Large intestine (tissue), 3 donors: ENCODE data around the gene SCG3. TPM values are rescaled to one million over a fixed set of nuclear protein-coding genes. Genes with fewer than 3 reads are reported as not detected.

Experiments used
- DNase-seq, 2 donors: peaks; one replicate each; pipeline versions ENCODE4 v3.0.0 to v3.0.0-alpha.2; 2013
- H3K27ac ChIP-seq: one replicate; pipeline ENCODE4 v1.5.1; 2013; ENCODE audit warnings: low read length
- H3K27me3 ChIP-seq: 2 replicates; pipeline ENCODE4 v1.6.1; 2013; ENCODE audit warnings: low read length; ENCODE audit not compliant: control insufficient read depth, insufficient read depth
- H3K36me3 ChIP-seq: 2 replicates; pipeline ENCODE4 v1.6.1; 2013; ENCODE audit warnings: low read length; ENCODE audit not compliant: control insufficient read depth, insufficient read depth
- H3K4me1 ChIP-seq: one replicate; pipeline ENCODE4 v1.6.1; 2013; ENCODE audit warnings: low read length; ENCODE audit not compliant: control insufficient read depth, insufficient read depth
- H3K4me3 ChIP-seq: one replicate; pipeline ENCODE4 v1.5.1; 2013; ENCODE audit warnings: low read length
- H3K9me3 ChIP-seq: one replicate; pipeline ENCODE4 v1.6.1; 2013; ENCODE audit warnings: mild to moderate bottlenecking, low read depth, low read length, moderate library complexity; ENCODE audit not compliant: control insufficient read depth
- WGBS: methylation state at CpG from one replicate; pipeline ENCODE4 v1.1.5; 2013; ENCODE audit warnings: low lambda C conversion rate; ENCODE audit not compliant: insufficient coverage; 5-methylcytosine and 5-hydroxymethylcytosine counted together
- polyA plus RNA-seq: library from polyadenylated mRNA; unstranded; fragments of 120-200 nt; gene quantifications from one replicate; pipeline ENCODE4 v1.2.1, GENCODE V29; 2013

SCG3 gene
- polyA plus RNA-seq, 1 donor = 10.0 TPM

DNA sequence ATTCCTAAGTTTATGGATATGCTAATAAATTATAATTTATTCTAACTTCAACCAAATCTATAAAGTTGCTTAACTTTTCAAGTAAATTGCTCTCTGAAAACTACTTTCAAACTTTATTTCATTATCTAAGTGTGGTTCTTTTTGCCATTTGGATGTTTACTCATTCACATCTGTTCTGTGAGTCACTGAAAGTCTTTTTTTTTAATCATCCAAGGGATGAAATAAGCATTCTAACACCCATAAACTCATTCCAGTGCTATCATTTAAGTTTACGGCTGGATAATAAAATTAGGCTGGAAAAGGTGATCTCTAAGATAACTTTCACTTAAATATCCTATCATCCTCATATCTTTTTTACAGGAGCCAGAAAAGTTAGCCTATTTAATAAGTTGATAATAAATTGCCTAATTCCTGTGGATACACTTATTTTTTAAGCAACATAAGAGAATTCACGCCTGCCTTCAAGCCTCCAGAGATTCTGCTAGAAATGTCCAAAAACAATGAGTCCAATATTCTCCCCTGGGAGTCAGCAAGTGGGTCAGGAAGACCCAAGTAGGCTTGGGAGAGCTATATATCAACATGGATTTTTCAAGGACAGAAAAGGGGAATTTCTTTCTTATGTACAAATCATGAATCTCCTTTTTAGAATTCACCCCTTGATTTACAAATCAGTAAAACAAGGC lies 25.8 kb downstream of the SCG3 start:
- Histone ChIP-seq H3K27ac (peak overlapping the region; percentile 16), H3K9me3 (no peaks in the 10 kb centered on the region), H3K4me1 (peaks cover 3% of the 10 kb centered on the region), H3K27me3 (no peaks in the 10 kb centered on the region), H3K4me3 (no peak overlapping the region), H3K36me3 (no peaks in the 10 kb centered on the region)
- no CpG with 5 or more reads among the region's 2 CpGs for WGBS
- no peak for DNase-seq

DNA sequence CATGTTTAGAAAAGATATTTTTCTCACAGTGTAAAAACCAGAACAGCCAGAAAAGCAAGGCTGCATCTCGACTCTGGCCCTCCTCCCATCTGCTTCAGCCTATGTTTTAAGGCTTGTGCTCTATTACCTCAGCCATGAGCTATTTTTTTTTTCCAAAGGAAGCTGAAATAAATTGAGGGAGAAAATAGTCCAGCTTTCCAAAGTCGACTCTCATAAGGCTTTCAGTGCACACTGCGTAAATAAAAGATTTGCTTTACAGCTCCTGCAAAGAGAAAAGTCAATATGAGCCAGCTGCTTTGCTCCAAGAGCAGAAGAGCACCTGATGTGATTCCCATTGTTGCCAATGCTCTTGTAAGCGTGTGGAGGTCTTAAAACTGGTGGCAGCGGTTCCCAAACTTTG lies 26.7 kb downstream of the SCG3 start:
- Histone ChIP-seq H3K4me3 (no peak overlapping the region), H3K27me3 (no peaks in the 10 kb centered on the region), H3K36me3 (no peaks in the 10 kb centered on the region), H3K27ac (peak overlapping the region; percentile 41), H3K4me1 (peaks cover 3% of the 10 kb centered on the region), H3K9me3 (no peaks in the 10 kb centered on the region)
- DNase-seq = peak; percentile 66 to 73
- WGBS = no CpG with 5 or more reads among the region's 5 CpGs

DNA sequence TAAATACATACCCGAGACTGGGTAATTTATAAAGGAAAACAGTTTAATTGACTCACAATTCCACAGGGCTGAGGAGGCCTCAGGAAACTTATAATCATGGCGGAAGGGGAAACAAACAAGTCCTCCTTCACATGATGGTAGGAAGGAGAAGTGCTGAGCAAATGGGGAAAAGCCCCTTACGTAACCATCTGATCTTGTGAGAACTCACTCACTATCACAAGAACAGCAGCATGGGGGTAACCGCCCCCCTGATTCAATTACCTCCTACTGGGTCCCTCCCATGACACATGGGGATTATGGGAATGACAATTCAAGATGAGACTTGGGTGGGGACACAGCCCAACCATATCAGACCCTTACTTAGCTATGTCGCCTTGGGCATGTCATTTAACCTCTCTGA lies 27.7 kb downstream of the SCG3 start:
- H3K4me3 ChIP-seq = no peak overlapping the region
- WGBS = no CpG with 5 or more reads among the region's 5 CpGs
- no peak overlapping the region for H3K27ac ChIP-seq
- DNase-seq = no peak
- H3K9me3 ChIP-seq = no peaks in the 10 kb centered on the region
- H3K36me3 ChIP-seq = no peaks in the 10 kb centered on the region
- H3K4me1 ChIP-seq = peaks cover 3% of the 10 kb centered on the region
- H3K27me3 ChIP-seq = no peaks in the 10 kb centered on the region

DNA sequence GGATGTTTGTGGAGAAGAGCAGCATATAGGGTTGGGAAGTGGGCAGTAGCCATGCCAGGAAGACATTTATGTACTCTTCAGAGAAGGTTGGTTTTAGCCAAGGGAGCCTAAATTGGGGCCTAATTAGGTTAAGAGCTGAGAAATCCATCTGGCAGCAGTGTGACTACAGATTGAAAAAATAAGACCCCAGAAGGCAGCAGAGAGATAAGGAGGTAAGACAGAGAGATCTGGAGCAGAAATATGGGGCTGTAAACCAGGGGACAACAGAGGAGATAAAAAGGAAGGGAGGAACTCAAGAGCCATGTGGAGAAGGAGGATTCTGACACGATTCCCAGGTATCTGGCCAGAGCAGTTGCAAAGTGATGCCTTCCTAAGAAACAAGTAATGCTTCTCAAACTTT lies 32.9 kb downstream of the SCG3 start:
- Histone ChIP-seq H3K27me3 (no peaks in the 10 kb centered on the region), H3K27ac (no peak overlapping the region), H3K4me1 (peaks cover 34% of the 10 kb centered on the region), H3K36me3 (no peaks in the 10 kb centered on the region), H3K4me3 (no peak overlapping the region), H3K9me3 (no peaks in the 10 kb centered on the region)
- no CpG with 5 or more reads among the region's 1 CpG for WGBS
- no peak for DNase-seq

DNA sequence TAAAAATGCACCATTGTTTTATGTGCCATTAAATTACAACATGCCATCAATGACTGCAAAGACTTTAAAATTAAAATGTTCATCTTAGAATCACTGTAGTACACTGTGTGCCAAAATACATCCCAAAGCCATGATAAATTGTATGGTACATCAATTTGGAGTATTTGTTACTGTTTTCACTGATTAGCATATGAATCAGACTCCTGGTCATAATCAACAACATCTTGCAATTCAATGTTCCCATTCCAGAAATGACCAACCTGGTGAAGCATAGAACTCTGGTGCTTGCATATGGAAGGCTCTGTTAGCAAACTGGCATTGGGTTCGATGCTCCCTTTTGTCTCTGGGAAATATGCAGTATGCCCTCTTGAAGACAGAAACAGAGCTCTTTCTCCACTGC lies 33.6 kb downstream of the SCG3 start:
- no CpG with 5 or more reads among the region's 1 CpG for WGBS
- Histone ChIP-seq H3K4me1 (peaks cover 37% of the 10 kb centered on the region), H3K4me3 (no peak overlapping the region), H3K27ac (no peak overlapping the region), H3K27me3 (no peaks in the 10 kb centered on the region), H3K36me3 (no peaks in the 10 kb centered on the region), H3K9me3 (no peaks in the 10 kb centered on the region)
- DNase-seq = no peak

DNA sequence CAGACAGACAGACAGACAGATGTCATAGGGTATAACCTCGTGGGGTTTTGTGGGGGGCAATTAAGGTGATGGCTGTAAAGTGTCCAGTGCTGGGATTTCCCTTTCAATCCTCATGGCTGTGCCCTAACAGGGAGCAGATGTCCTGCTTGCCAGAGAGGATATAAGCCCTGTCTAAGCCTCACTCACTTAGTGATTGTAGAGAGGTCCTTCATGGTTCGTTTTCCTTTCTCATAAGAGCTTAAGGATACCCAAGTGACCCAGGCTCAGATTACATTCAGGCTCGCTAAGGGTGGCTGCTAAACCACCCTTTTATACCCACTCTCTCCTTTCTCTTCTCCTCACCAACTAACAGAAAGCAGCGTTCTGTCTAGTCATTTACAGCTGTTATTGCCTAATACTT lies 36.9 kb downstream of the SCG3 start:
- H3K4me3 ChIP-seq = no peak overlapping the region
- no peaks in the 10 kb centered on the region for H3K27me3 ChIP-seq
- peaks cover 45% of the 10 kb centered on the region for H3K4me1 ChIP-seq
- peak overlapping the region; percentile 33 for H3K27ac ChIP-seq
- H3K36me3 ChIP-seq = no peaks in the 10 kb centered on the region
- no CpG with 5 or more reads among the region's 4 CpGs for WGBS
- peaks cover 5% of the 10 kb centered on the region for H3K9me3 ChIP-seq
- DNase-seq = peak in 1 of 2 donors; percentile 56

DNA sequence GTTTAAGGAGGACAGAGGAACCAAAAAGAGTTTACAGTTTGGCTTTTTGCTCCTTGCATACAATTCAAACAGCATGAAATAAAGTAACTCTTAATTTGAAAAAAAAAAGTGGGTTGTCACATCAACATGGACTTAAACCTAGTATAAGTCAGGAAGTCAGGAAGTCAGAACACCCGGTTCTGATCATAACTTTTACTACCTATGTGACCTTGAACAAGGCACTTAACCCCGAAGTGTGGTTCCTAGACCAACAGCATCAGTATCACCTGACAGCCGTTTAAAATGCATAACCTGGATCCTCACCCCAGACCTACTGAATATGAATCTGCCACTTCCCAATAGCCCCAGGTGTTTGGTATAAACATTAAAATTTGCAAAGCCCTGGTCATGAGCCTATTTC lies 37.4 kb downstream of the SCG3 start:
- peak overlapping the region; percentile 33 for H3K27ac ChIP-seq
- no peaks in the 10 kb centered on the region for H3K36me3 ChIP-seq
- H3K9me3 ChIP-seq = peaks cover 5% of the 10 kb centered on the region
- H3K27me3 ChIP-seq = no peaks in the 10 kb centered on the region
- WGBS = no CpG with 5 or more reads among the region's 3 CpGs
- DNase-seq = peak; percentile 38 to 74
- H3K4me1 ChIP-seq = peaks cover 45% of the 10 kb centered on the region
- H3K4me3 ChIP-seq = no peak overlapping the region

DNA sequence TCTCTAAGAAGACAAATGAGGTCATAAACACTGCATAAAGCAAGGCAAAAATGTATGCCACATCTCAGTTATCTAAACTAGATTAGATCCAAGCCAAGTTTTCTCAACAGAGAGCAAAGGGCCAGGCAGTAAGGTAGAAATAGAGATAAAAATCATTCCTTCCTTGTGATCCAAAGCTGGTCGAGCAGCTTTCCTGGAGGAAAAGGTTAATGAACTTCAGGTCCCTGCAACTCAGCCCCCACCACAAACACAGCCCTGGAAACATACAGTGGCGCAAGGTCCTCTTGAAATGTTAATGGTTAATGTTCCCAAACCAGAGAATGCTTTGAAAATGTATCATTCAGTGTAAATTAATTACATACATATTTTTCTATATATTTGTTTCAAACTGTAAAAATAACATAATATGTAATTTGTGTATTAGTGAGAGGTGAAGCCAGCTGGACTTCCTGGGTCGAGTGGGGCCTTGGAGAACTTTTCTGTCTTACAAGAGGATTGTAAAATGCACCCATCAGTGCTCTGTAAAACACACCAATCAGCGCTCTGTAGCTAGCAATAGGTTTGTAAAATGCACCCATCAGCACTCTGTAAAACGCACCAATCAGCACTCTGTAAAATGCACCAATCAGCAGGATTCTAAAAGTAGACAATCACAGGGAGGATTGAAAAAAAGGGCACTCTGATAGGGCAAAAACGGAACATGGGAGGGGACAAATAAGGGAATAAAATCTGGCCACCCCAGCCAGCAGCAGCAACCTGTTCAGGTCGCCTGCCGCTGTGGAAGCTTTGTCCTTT lies 39.1 kb downstream of the SCG3 start:
- 83% methylated on average over 1 of the region's 8 CpGs for WGBS
- Histone ChIP-seq H3K4me1 (peaks cover 48% of the 10 kb centered on the region), H3K9me3 (peaks cover 5% of the 10 kb centered on the region), H3K4me3 (no peak overlapping the region), H3K27ac (peak overlapping the region; percentile 68), H3K27me3 (no peaks in the 10 kb centered on the region), H3K36me3 (no peaks in the 10 kb centered on the region)
- DNase-seq = peak; percentile 84 to 93

DNA sequence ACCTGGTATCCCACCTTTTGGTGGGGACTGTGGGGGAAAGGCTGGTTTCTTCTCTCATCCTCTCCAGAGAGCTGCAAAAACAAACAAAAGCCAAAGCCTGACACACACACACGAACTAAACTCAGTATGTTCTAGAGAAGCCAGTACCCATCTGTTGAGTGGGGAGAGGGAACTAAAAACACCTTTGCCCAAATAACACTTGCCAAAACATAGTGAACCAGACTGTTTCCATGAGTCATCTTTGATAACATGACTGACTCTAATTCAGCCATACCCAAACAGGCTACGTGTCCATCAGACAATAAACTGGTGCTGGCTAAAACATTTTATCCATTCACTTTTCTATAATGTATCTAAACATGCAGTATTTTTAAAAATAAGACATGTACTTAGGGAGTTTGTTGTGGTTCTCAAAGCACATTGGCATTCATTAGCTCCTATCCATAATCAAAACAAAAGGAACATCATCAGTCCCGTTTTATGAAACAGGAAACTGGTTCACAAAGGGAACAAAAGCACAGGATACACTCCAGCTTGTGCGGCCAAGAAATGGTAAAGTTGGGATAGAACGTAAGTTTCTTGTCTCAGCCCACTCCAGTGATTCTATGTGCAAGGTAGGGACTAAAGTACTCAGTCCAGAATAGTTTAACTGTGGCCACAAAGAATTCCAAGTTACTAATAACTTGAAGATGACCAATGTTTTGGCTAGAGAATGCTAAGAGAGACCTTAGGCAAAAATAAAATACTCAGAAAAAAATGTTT lies 40.1 kb downstream of the SCG3 start:
- H3K27ac ChIP-seq = peak overlapping the region; percentile 68
- no peak overlapping the region for H3K4me3 ChIP-seq
- peaks cover 40% of the 10 kb centered on the region for H3K4me1 ChIP-seq
- H3K9me3 ChIP-seq = peaks cover 5% of the 10 kb centered on the region
- H3K36me3 ChIP-seq = no peaks in the 10 kb centered on the region
- no peaks in the 10 kb centered on the region for H3K27me3 ChIP-seq
- DNase-seq = no peak
- WGBS = no CpG with 5 or more reads among the region's 5 CpGs

DNA sequence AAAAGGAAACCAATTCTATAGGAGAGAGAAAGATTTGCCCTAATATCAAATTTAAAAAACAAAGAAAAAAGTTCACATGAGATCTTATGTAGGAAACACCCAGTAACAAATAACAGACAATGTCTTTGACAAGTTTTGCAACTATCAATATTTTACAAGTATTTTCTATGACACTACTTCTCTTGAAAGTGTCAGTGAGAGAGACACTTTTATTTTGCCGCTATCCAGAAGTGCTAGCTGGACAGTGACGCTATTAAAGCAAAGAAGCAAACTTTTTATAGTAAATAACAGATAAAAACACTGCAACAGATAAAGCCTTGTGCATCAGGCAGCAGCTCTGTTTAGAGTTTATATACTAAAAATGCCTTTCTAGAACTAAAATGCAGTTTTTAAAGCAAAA lies 42.9 kb downstream of the SCG3 start:
- H3K27me3 ChIP-seq = no peaks in the 10 kb centered on the region
- H3K4me3 ChIP-seq = no peak overlapping the region
- peaks cover 18% of the 10 kb centered on the region for H3K4me1 ChIP-seq
- 79% methylated on average over 2 of the region's 2 CpGs for WGBS
- no peak for DNase-seq
- H3K27ac ChIP-seq = no peak overlapping the region
- peaks cover 5% of the 10 kb centered on the region for H3K9me3 ChIP-seq
- H3K36me3 ChIP-seq = no peaks in the 10 kb centered on the region
